CD4-positive, alpha-beta memory T cell (primary cell): ENCODE results near the gene DAB1. TPM values are rescaled to one million over a fixed set of nuclear protein-coding genes. Genes with fewer than 3 reads are reported as not detected.

Experiments used
- CTCF ChIA-PET: fragments of 350-600 bp; sonication (Branson Sonifier 250); formaldehyde crosslinking; loops from one replicate; lab custom pipeline; 2021; ENCODE audit warnings: inconsistent platforms; ENCODE audit not compliant: partially characterized antibody; lab: Charles Lee
- POLR2A ChIA-PET: fragments of 350-600 bp; sonication (Branson Sonifier 250); formaldehyde crosslinking; loops from one replicate; lab custom pipeline; 2021; ENCODE audit not compliant: partially characterized antibody; lab: Charles Lee
- DNase-seq, 5 donors: peaks; one replicate each; pipeline versions ENCODE4 v3.0.0 to v3.0.0-alpha.2; 2020 to 2022; ENCODE audit warnings: mixed read lengths in 1 of 5
- H3K27ac ChIP-seq: one replicate; pipeline ENCODE4 v1.7.0; 2013; ENCODE audit warnings: low read depth, low read length
- H3K27me3 ChIP-seq: 2 replicates; pipeline ENCODE4 v1.7.0; 2013; ENCODE audit warnings: mild to moderate bottlenecking, low read length, moderate library complexity; ENCODE audit not compliant: insufficient read depth
- H3K36me3 ChIP-seq: 2 replicates; pipeline ENCODE4 v1.7.0; 2013; ENCODE audit warnings: mild to moderate bottlenecking, low read length, moderate library complexity; ENCODE audit not compliant: insufficient read depth
- H3K4me1 ChIP-seq: 2 replicates; pipeline ENCODE4 v1.7.0; 2013; ENCODE audit warnings: mild to moderate bottlenecking, low read length, moderate library complexity; ENCODE audit not compliant: insufficient read depth
- H3K4me3 ChIP-seq, 2 donors: one replicate each; pipeline ENCODE4 v1.7.0; 2013; ENCODE audit warnings: low read length in 2 of 2, mild to moderate bottlenecking in 1 of 2
- H3K9me3 ChIP-seq, 2 donors: one replicate each; pipeline ENCODE4 v1.7.0; 2013; ENCODE audit warnings: low read length in 2 of 2, control low read depth in 1 of 2; ENCODE audit not compliant: control insufficient read depth in 1 of 2
- H3K27ac Mint-ChIP-seq, 7 donors: one replicate each; pipeline ENCODE4 v1.8.0; 2020 to 2021; ENCODE audit warnings: mixed read lengths in 7 of 7, mild to moderate bottlenecking in 6 of 7, inconsistent platforms in 3 of 7, moderate library complexity in 3 of 7
- H3K27me3 Mint-ChIP-seq, 2 donors: one replicate each; pipeline ENCODE4 v1.8.0; 2020 to 2021; ENCODE audit warnings: mixed read lengths in 2 of 2
- H3K36me3 Mint-ChIP-seq, 2 donors: one replicate each; pipeline ENCODE4 v1.8.0; 2020 to 2021; ENCODE audit warnings: mixed read lengths in 2 of 2, inconsistent platforms in 1 of 2, mild to moderate bottlenecking in 1 of 2
- H3K4me1 Mint-ChIP-seq, 4 donors: one replicate each; pipeline ENCODE4 v1.8.0; 2020 to 2021; ENCODE audit warnings: mixed read lengths in 4 of 4, mild to moderate bottlenecking in 1 of 4
- H3K4me3 Mint-ChIP-seq, 8 donors: one replicate each; pipeline ENCODE4 v1.8.0; 2020 to 2021; ENCODE audit warnings: mixed read lengths in 8 of 8, mild to moderate bottlenecking in 7 of 8, moderate library complexity in 6 of 8, inconsistent platforms in 3 of 8
- H3K9me3 Mint-ChIP-seq, 8 donors: one replicate each; pipeline ENCODE4 v1.8.0; 2020 to 2021; ENCODE audit warnings: mixed read lengths in 8 of 8, mild to moderate bottlenecking in 5 of 8, inconsistent platforms in 3 of 8, moderate library complexity in 1 of 8
- intact Hi-C: fragments of 100-400 bp; cut with micrococcal nuclease; formaldehyde crosslinking; loops from one replicate; pipeline ENCODE4 v1.15.1; 2023
- polyA plus RNA-seq, 2 donors: library from polyadenylated mRNA; unstranded; fragments of 300-500 nt; fragmentation: Illumina TruSeq; gene quantifications; one replicate each; pipeline ENCODE4 v1.2.3, GENCODE V29; 2021
- total RNA-seq, 2 experiments: library from RNA; stranded (reverse); gene quantifications; one replicate each; pipeline ENCODE4 v1.2.3, GENCODE V29; 2021

The DAB1 gene
- total and polyA plus RNA-seq, 4 experiments from 2014 or later = 1.5 to 3.9 (median 3.2) TPM

GRCh38 chr1:57082711-57083439, 341.0 kb downstream of the DAB1 start:
- intact Hi-C loops = no loop called here

GRCh38 chr1:57079454-57080157, 344.3 kb downstream of the DAB1 start:
- CTCF ChIA-PET = no interaction called here
- Histone ChIP-seq H3K9me3 (no peaks in the 10 kb centered on the region), H3K27me3 (no peaks in the 10 kb centered on the region), H3K27ac (no peak overlapping the region), H3K36me3 (no peaks in the 10 kb centered on the region), H3K4me3 (no peak overlapping the region), H3K4me1 (no peaks in the 10 kb centered on the region)
- H3K4me3 Mint-ChIP-seq = no peak overlapping the region
- no peak for DNase-seq
- POLR2A ChIA-PET = no interaction called here
- H3K9me3 Mint-ChIP-seq = no peaks in the 10 kb centered on the region
- H3K36me3 Mint-ChIP-seq = no peaks in the 10 kb centered on the region
- peaks cover 0 to 6% (median 1%) of the 10 kb centered on the region in 4 donors for H3K4me1 Mint-ChIP-seq
- intact Hi-C loops = no loop called here
- H3K27me3 Mint-ChIP-seq = no peaks in the 10 kb centered on the region
- H3K27ac Mint-ChIP-seq = no peak overlapping the region

More at GRCh38 chr1:57082711-57083439, 341.0 kb downstream of the DAB1 start:
- Mint-ChIP-seq H3K36me3 (no peaks in the 10 kb centered on the region), H3K4me3 (no peak overlapping the region), H3K9me3 (no peaks in the 10 kb centered on the region), H3K4me1 (peaks cover 0 to 6% (median 1%) of the 10 kb centered on the region in 4 donors), H3K27ac (no peak overlapping the region), H3K27me3 (no peaks in the 10 kb centered on the region)
- no peaks in the 10 kb centered on the region for H3K9me3 ChIP-seq
- H3K27ac ChIP-seq = no peak overlapping the region
- POLR2A ChIA-PET = no interaction called here
- no peak for DNase-seq
- H3K27me3 ChIP-seq = no peaks in the 10 kb centered on the region
- CTCF ChIA-PET = no interaction called here
- no peaks in the 10 kb centered on the region for H3K36me3 ChIP-seq
- no peaks in the 10 kb centered on the region for H3K4me1 ChIP-seq
- no peak overlapping the region for H3K4me3 ChIP-seq

DNA sequence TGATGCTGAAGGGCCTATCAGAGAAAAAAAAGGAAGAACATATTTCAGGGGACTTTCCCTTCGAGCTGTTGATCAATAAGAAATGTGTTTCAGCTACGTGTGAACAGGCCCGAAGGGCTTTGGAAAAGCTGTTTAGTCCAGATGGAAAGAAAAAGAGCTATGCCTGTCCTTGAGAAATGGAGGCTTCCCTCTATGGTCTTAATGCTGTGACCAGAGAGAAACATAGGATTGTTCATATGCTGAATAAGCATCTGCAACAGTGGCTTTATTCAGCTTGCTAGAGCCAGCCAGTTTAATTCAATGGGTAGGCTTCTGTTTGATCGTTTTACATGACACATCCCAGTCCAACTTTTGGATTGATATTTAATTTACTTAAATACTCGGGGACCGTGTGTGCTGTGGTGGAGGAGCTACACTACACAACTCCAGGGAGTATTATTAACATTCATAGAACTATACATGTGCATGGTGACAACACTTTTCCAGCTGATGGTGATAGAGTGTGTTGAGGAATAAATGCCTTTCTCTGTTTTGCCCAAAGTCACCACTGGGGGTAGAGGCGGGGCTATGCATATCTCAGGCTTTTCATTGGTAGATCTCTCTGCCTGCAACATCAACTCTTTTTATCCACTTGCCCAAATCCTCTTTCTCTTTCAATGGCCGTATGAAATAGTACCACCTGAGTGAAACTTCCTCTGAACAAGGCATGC, 351.3 kb downstream of the DAB1 start:
- H3K36me3 ChIP-seq = no peaks in the 10 kb centered on the region
- intact Hi-C loops = no loop called here

GRCh38 chr1:57067863-57068262, 356.0 kb downstream of the DAB1 start:
- Histone ChIP-seq H3K4me1 (no peaks in the 10 kb centered on the region), H3K27me3 (no peaks in the 10 kb centered on the region), H3K9me3 (no peaks in the 10 kb centered on the region), H3K4me3 (no peak overlapping the region), H3K36me3 (no peaks in the 10 kb centered on the region), H3K27ac (no peak overlapping the region)
- Mint-ChIP-seq H3K4me1 (no peaks in the 10 kb centered on the region), H3K27me3 (peaks cover 0 to 2% of the 10 kb centered on the region in 2 donors), H3K4me3 (no peak overlapping the region), H3K27ac (no peak overlapping the region), H3K36me3 (peaks cover 0 to under 1% of the 10 kb centered on the region in 2 donors), H3K9me3 (no peaks in the 10 kb centered on the region)
- POLR2A ChIA-PET = no interaction called here
- CTCF ChIA-PET = no interaction called here
- intact Hi-C loops = no loop called here
- DNase-seq = no peak

More for the DNA sequence above, 351.3 kb downstream of the DAB1 start:
- no peak overlapping the region for H3K4me3 ChIP-seq
- H3K27me3 Mint-ChIP-seq = peaks cover 0 to 2% of the 10 kb centered on the region in 2 donors
- peaks cover 0 to 5% of the 10 kb centered on the region in 2 donors for H3K36me3 Mint-ChIP-seq
- H3K4me1 ChIP-seq = no peaks in the 10 kb centered on the region
- no peaks in the 10 kb centered on the region for H3K9me3 ChIP-seq
- DNase-seq = no peak
- no peak overlapping the region for H3K27ac ChIP-seq
- CTCF ChIA-PET = no interaction called here
- H3K27ac Mint-ChIP-seq = no peak overlapping the region
- H3K27me3 ChIP-seq = no peaks in the 10 kb centered on the region
- H3K9me3 Mint-ChIP-seq = no peaks in the 10 kb centered on the region
- no peak overlapping the region for H3K4me3 Mint-ChIP-seq
- POLR2A ChIA-PET = no interaction called here
- no peaks in the 10 kb centered on the region for H3K4me1 Mint-ChIP-seq

DNA sequence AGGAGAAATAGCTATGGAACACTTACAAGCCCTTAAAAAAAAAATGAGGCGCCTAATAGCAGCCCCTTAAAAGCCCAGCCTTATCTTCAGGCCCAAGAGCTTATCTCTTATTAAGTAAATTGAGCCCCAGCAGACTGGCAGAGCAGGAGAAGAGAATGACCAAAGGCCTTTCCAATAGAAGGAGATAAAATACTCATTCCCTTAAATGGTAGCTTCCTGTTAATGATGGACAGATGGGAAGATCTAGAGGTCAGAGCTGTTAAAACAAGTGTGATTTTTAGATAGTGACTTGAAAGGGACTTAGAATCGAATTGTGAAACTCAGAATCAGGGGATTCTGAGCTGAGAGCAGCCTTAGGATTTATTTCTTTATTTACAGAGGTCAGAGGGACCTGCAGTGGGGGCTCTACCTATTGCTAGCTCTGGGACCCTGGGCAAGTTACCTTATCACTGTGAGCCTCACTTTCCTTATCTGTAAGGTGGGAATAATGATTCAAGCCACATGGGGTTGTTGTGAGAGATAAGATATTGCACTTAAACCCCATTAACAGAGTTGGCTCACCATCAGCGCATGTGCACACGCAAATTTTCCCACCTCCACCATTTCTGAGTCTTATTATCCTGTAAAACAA, 356.8 kb downstream of the DAB1 start:
- Histone ChIP-seq H3K27ac (no peak overlapping the region), H3K27me3 (no peaks in the 10 kb centered on the region), H3K9me3 (no peaks in the 10 kb centered on the region), H3K4me1 (no peaks in the 10 kb centered on the region), H3K4me3 (no peak overlapping the region), H3K36me3 (no peaks in the 10 kb centered on the region)
- intact Hi-C loops = no loop called here
- Mint-ChIP-seq H3K4me3 (no peak overlapping the region), H3K36me3 (peaks cover 0 to 3% of the 10 kb centered on the region in 2 donors), H3K4me1 (no peaks in the 10 kb centered on the region), H3K27me3 (peaks cover 0 to 2% of the 10 kb centered on the region in 2 donors), H3K27ac (no peak overlapping the region), H3K9me3 (no peaks in the 10 kb centered on the region)
- ChIA-PET POLR2A (no interaction called here), CTCF (no interaction called here)
- no peak for DNase-seq

- H3K4me1 ChIP-seq = no peaks in the 10 kb centered on the region
- H3K4me3 ChIP-seq = no peak overlapping the region
- Mint-ChIP-seq H3K27me3 (peaks cover 0 to 2% of the 10 kb centered on the region in 2 donors), H3K9me3 (no peaks in the 10 kb centered on the region), H3K27ac (no peak overlapping the region), H3K36me3 (peaks cover 0 to 7% of the 10 kb centered on the region in 2 donors), H3K4me1 (no peaks in the 10 kb centered on the region), H3K4me3 (no peak overlapping the region)
- H3K36me3 ChIP-seq = no peaks in the 10 kb centered on the region
- ChIA-PET POLR2A (no interaction called here), CTCF (no interaction called here)
- intact Hi-C loops = no loop called here
- H3K27ac ChIP-seq = no peak overlapping the region
- DNase-seq = no peak
- H3K9me3 ChIP-seq = no peaks in the 10 kb centered on the region
- H3K27me3 ChIP-seq = no peaks in the 10 kb centered on the region
These were observed 358.4 kb downstream of the DAB1 start for GRCh38 chr1:57065442-57065841.
